HG03469 (cell line): Measurements from ENCODE around the gene NECTIN4.
"Not testable (repeated sequence)": the region's sequence is repeated elsewhere in the genome, so short reads cannot be mapped to it uniquely, and the experiment has no call there.

Experiments used
- ATAC-seq: cut with Tn5 transposase; IDR thresholded peaks from one replicate; pipeline ENCODE4 v1.9.1; 2021; ENCODE audit warnings: mild to moderate bottlenecking, moderate library complexity, moderate number of reproducible peaks; ENCODE audit not compliant: unreplicated experiment

Gene NECTIN4

DNA sequence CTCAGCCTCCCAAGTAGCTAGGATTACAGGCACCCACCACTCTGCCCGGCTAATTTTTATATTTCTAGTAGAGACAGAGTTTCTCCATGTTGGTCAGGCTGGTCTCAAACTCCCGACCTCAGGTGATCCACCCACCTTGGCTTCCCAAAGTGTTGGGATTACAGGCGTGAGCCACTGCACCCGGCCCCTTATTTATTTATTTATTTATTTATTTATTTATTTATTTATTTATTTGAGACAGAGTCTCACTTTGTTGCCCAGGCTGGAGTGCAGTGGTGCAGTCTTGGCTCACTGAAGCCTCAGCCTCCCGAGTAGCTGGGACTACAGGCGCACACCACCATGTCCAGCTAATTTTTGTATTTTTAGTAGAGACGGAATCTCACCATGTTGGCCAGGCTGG lies 23.7 kb downstream of the NECTIN4 start:
- not testable (repeated sequence) for ATAC-seq

DNA sequence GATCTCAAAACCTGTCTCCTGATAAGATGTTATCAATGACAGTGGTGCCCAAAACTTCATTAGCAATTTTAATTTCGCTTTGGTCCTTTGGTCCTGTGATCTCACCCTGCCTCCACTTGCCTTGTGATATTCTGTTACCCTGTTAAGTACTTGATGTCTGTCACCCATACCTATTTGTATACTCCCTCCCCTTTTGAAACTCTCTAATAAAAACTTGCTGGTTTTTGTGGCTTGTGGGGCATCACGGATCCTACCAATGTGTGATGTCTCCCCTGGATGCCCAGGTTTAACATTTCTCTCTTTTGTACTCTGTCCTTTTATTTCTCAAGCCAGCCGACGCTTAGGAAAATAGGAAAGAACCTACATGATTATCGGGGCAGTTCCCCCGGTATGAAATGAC lies 25.4 kb downstream of the NECTIN4 start:
- ATAC-seq = not testable (repeated sequence)

DNA sequence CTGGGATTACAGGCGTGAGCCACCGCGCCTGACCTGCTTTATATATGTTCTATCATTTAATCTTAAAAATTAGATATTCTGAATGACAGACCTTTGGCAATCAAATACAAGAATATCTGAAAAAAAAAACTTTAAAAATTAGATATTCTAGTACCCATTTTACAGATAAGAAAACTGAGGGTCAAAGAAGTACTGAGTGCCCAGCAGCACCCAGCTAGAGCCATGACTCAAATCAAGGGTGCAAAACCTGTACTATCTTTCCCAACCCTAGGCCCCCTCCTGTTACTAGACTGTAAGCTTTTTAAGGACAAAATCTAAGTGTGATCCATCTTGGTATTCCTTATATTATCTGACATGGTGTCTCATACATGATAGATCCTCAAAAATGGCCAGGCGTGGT lies 27.9 kb downstream of the NECTIN4 start:
- ATAC-seq = no peak

DNA sequence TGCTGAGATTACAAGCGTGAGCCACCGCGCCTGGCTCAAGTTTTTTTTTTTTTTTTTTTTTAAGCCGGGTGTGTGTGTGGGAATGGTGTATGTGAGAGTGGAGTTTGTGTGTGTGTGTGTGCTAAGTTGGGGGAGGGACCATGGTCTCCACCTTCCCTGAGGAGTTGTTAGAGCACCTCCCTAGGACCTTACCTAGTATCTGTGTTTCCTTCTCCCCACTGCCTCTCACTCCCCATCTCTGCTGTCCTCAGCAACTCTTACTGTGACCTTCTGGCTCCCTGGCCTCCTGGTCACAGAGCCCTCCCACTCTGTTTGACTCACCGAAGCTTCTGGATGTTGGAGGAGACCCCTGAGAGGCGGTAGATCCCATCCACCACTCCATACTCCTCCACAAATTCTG lies 30.1 kb downstream of the NECTIN4 start:
- no peak for ATAC-seq

DNA sequence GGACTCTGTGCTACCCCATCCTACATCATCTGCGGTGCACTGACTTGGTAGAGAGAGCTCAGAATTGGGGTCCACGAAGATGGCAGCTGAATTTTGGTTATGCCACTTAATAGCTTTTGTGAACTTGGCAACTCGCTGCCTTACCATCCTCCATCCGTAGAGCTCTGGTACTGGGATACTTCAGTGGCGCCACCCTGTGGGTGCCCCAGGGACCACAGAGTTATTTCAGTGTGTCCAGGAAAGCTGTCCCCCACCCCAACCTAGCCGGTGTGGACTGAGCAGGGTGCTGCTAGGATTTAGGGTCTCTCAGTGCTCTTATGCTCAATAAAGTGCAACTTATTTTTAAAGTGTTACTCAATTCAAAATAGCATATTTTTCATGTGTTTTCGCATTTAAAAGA lies 34.6 kb downstream of the NECTIN4 start:
- ATAC-seq = no peak

DNA sequence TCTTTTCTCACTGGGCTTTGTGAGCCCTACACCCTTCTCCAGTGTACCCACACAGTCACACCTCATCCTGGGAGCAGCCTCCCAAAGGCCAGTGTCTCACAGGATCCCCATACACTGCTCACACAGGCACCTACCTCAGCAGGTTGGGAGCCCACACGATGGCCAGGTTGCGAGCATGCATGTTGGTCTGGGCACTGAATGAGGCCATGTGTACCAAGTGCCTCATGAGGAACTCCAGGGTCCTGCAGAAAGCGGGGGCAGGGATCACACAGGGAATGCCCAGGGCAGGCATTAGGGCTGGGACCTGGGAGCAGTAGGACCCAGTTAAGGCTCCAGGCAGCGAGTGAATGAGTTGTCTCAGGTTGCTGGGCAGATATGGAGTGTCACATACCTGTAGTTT lies 35.1 kb downstream of the NECTIN4 start:
- no peak for ATAC-seq

DNA sequence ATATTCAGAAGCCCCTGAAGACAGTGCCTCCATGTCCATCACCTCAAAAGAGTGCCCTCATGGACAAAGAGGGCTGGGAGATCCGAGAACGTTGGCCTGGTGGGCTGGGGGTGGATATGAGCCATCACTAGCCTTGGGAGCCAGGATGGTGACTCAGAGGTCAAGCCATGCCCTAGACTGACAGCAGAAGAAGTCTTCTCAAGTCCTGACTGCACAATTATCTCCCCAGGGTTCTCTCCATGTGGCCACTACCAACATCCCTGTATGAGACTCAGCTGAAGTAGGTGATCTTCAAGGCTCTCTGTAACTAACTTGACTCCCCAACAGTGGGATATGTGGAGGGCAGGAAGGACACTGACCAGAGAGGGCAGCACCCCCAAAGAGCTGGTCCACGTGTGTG lies 36.5 kb downstream of the NECTIN4 start:
- ATAC-seq = no peak

DNA sequence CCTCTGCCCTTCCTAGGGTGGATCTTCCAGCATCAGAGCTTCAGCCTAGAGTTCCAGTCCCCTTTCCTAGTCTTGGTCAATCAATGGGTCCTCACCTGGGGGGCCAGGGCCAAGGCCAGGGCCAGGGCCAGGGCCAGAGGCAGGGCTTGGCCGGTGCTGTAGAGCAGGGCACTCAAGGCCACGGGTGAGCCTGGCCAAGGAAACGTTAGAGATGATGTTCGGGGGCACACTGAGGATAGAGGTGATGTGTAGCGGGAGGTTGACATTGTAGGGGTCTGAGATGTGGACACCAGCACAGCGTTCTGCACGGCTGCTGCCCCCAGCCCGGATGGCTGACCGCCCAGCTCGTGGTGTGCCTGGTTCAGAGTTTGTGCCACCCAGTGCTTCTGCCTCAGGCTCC lies 38.1 kb downstream of the NECTIN4 start:
- no peak for ATAC-seq

DNA sequence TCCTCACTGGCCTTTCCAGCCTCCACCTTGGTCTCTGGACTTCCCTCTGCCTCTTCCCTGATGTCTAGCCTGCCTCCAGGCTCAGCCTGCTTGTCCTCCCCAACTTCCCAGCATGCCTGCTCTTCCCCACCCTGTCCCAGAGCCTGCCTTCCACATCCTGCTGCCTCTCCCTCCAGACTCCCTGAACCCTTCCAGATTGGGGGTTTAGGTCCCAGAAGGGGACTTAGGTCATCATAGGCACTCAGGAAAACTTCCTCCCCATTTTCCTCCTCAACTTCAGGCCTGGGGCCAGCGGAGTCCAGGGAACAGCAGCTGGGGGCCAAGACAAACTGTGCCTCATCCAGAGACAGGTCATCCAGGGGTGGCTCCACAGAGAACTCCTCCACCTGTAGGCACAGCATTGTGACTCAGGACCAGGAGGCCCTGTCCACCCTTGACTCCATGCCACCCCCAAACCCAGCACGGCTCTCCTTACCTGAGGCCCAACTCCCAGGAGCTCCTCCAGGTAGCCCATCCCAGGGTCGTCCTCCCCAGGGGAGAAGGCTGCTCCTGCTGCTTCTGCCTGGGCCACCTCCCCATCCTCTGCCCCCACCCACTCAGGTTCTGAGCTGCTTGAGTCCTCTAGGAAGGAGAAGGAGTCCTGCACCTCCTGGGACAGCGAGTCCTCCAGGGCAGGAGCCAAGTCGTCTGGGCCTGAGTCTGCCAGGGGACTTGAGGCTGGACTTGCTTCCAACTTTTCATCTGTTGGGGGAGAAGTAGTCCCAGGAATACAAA lies 40.2 kb downstream of the NECTIN4 start:
- no peak for ATAC-seq

DNA sequence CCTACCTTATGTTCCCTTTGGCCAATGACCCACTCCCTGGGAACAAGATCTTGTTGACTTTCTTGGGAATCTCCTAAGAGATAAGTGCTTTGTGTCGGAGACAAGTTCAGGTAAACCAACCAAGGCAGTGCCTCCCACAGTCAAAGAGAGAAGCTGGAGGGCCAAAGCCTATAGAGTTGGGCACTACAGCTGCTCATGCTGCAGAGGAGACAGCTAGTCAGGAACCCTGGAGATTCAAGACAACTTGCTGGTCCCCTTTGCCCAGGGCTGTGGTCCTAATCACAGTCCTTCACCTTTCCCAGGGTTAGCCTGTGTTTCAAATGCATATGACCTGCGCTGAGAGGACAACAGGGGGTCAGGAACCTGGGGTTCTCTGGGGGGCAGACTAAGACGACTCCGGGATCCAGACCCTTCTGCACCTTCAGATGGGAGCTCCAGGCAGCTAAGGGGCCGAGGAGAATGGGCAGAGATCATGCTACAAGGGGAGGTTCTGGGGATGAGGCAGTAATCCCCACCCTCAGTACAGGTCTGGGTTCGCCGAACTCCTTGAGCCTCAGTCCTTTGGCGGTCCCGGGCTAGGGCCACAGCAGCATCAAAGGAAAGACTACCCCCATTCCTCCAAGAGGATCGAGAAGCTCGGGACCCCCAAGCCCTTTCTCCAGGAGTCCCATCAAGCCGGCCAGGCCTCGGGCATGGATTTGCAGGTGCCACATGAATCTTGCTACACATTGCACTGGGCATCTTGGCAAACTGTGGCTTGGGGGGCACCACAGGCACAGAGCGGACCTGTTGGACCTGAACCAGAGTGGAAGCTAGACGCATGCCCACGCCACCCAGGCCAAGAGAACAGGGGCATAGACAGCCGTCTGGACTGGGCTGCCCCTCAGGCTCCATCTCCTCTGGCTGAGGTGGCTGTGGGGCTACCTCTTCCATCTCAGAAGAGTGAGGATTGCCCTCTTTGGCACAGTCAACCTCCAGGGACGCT lies 41.6 kb downstream of the NECTIN4 start:
- ATAC-seq = no peak

DNA sequence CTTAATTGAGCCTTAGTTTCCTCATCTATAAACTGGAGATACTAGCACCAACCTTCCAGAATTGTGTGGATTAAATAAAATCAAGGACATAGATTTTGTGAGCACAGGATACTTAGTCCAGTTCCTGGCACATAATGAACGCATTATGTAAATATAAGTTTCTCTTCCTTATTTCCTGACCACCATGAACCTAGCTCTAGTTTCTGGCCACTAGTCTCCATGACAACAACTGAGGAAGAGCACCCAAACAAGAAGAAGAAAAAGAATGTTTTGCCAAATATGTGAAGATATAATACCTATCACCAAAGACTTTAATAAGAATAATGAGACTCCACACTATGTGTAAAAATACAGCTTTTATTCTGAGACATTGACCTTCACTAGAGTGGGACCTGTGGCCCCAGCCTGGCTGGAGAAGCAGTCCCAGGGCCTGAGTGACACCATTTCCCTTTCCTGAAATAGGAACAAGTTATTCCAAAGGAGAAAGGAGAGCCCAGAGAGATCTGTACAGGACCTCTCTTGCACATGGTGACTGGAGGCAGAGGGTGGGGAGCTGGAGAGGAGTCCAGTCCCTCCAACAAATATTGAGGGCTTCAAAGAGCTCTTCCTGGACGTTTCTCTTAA lies 42.6 kb downstream of the NECTIN4 start:
- no peak for ATAC-seq

DNA sequence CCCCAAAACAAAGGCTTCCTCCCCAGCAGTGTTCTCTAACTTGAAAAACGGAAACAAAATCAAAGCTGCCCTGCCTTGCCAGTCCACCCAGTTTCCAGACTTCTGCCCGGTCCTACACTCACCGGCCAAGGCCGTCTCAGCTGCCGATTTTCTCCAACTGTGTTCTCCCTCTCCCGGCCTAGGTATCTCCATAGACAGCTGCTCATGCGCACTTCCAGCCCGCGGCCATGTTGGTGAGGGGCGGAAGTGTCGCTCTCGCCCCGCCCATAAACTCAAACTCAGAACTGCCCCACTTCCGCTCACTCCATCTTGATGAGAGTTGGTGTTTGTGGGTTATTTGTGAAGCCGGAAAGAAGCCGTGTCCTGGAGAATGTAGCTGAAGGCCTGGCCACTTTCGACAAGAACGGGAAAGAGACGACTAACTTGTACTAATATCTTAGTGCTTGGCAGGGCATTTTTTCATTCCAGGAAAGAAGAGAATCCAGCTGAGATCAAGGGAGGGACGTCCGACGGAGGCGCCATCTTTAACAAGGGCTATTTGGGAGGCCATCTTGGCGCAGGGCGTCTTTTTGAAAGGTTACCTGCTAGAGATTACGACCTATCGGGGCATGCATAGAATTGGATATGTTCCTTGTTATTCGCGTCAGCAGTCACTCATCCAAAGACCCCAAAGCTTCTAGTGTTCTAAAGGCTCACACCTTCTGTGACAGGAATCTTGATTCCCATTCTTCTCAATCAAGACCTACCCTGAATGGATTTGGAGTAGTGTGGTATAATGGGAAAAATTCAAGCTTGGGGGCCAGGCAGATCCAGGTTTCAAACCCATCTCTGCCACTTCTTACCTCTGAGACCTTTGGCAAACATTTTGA lies 43.4 kb downstream of the NECTIN4 start, which contains the start of gene USF1:
TSS of gene USF1 (minus strand) at position 242 of the 869 bp plus-strand sequence. CDS start 2,702 bp downstream, outside the sequence.
- peak; percentile 41 for ATAC-seq

DNA sequence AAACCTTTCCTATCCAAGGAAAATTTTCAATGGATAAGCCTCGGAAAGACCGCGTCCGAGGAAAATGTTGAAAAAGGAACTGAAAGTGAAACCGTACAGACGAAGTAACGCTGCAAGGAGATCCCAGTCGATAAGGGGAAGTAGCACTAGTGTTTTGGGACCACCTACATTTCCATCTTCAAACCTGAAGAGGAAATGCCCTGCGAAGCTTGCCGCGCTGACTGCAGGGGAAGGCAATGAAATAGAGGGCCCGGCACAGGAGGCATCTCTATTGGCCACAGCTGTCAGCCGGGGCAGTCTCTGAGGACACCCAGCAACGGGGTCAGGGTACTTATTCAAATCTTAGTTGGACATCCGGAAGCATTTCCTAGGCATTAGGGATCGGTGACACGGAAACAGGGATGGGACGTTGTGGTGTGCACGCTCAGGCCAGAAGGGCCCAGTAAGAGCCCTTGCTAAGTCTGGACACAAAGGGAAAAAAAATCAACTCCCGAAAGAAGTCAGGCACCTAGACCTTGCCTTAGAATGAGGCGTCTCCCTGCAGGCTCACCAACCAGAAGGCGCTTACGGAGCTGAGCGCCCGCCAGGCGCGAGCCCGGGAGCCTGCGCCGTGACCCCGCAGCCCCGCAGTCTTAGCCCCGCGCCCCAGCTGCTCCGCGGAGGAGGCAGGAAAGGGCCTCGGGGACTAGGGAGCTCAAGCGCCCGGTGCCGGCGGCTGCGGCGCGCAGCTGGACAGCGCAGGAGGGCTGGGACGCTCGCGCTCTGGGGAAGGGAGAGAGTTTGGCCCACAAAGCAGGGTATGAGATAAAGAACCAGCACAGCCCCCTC lies 44.2 kb downstream of the NECTIN4 start:
- ATAC-seq = peak; percentile 31

DNA sequence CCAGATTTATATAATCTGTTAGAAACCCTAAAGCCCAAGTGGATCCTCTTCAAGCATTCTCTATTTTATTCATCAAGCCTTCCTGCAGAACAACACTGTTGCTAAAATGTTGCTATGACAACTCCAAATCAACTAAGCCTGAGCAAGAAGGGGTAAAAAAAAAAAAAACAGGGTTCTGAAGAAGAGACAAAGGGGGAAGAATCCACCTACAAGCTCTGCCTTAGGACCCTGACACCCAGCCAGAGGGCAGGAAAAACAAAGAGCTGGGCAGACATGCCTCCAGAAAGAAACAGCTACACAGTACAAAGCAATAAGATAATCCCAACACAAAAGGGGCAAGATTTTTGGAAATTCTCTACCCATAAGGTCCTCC lies 44.8 kb downstream of the NECTIN4 start:
- ATAC-seq = no peak

DNA sequence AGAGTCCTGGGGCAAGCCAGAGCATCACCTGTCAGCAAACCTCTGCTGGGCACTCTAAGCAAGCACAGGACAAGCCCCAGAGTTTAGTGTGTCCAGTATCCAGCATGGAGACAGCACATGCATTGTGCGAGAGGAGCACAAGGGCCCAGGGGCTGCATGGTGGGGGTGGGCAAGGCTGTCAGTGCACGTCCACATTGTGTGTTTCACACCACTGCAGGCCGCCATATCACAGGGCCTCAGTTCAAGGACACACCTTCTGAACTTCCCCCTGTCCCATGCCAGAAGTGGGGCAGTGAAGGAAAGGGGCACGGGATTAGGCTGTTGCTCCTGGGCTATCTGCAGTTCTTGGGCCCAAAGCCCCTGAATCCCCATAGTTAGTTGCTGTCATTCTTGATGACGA lies 49.8 kb downstream of the NECTIN4 start:
- no peak for ATAC-seq

DNA sequence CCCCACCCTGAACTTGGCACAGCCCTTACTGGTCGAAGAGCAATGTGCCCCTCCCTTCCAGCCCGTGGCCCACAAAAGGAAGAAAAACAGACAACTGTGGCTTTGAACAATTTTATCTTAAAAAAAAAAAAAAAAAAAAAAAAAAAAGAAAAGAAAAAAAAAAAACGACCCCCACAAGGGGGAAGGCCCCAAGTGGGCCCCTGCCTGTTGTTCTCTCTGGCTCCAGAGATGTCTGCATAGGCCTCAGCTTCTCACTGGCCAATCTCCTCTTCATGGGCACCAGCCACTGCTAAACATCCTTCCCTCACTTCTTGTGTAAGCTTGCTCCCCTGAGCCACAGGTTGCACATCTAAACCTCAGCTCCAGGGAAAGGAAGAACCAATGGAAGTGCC lies 50.2 kb downstream of the NECTIN4 start:
- no peak for ATAC-seq

DNA sequence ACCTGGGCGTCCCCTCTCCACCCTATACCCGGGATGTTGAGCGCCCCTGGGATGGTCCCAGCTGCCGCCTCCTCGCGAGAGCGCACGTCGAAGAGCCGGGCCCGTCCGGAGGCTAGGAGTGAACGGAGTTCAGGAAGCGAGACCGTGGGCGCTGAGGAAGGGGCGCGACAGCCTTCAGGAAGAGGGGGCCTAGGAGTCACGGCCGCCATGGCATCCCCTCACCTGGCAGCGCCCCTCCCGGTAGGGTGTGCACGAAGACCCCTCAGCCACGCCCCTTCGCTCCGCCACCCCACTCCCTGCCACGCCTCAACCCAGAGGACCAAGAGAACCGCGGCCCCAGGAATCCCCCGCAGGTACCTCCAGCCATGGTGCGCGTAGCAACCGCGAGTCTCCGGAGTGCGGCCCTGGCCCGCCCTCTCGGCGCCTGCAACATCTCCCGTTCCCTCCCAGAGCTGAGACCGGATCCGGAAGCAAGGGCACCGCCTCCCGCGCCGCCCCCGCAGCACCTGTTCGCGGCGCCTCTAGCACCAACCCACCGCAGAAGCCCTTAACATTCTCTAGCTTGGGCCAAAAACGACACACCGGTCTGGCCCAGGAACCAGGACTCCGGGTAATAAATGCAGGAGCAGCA lies 50.7 kb downstream of the NECTIN4 start, which contains the start of gene TSTD1:
TSS of gene TSTD1 (minus strand) at position 442 of the 631 bp plus-strand sequence. CDS start at position 367, 75 bp downstream.
- peak; percentile 63 for ATAC-seq

DNA sequence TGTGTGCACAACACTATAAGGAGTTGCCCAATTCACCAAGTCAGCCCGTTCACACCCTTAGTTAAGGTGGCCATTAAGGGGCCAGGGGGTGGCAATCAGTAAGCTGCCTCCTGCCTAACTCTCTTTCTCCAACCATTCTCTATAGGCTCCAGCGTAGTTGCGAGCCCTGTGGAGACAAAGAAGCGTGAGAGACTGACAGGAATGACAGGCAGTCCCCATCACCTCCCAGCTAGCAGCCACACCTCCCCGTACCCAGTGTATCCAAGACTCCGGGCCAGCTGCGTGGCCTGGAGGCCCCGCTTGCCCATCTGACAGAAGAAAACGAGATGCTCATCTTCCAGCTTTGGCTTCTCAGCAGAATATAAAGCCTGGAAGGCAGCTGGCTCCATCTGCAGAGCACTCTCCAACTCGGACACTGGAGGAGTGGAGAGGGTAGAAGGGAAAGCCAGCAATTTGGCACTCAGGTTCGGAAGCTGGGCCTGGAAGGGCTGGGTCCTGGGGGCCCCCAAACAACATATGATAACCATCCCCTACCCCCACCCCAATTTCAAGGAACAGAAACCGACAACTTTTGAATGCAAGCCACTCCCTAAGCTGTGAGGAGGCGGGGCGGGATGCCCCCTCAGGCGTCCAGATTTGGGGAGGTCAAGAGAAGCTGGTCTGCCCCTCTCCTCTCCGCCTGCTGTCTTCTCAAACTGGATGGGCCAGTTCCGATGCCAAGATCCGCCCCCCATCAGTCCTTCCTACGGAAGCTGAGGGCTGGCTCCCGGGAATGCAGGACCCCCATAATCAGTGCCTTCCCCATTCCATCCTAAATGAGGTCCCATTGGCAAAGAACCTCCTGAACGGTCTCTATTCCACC lies 51.5 kb downstream of the NECTIN4 start:
- no peak for ATAC-seq
